ENCODE data around the gene SKP1. TPM values are rescaled to one million over a fixed set of nuclear protein-coding genes. Genes with fewer than 3 reads are reported as not detected.

Gene SKP1
- total RNA-seq, 1 experiment from 2014 or later: 245 TPM

- Histone ChIP-seq H3K79me2 (ENCODE audit: insufficient read depth, low read length) (no peaks in the 10 kb centered on the region), H3K36me3 (ENCODE audit: control insufficient read depth in 1 of 2, insufficient read depth in 2 of 2, low read length in 2 of 2) (no peaks in the 10 kb centered on the region), H3K4me2 (ENCODE audit: low read length) (no peak overlapping the region), H3K4me3 (replicated peaks in 1 of 2; ENCODE audit: low read depth in 1 of 2, low read length in 2 of 2) (no peak overlapping the region), H4K20me1 (ENCODE audit: insufficient read depth) (no peaks in the 10 kb centered on the region), H3K9me3 (ENCODE audit: control insufficient read depth in 1 of 2, insufficient read depth in 1 of 2, low read depth in 1 of 2, low read length in 2 of 2) (no peaks in the 10 kb centered on the region), H3K9me2 (ENCODE audit: insufficient read depth) (no peaks in the 10 kb centered on the region), H3K27me3 (ENCODE audit: insufficient read depth, low read length) (no peaks in the 10 kb centered on the region), H3K9ac (ENCODE audit: low read length) (no peak overlapping the region), H2AFZ (ENCODE audit: low read depth, low read length, poor library complexity, severe bottlenecking) (no peak overlapping the region), H3K4me1 (ENCODE audit: control insufficient read depth in 1 of 2, insufficient read depth in 2 of 2, low read length in 2 of 2) (no peaks in the 10 kb centered on the region), H3K27ac (ENCODE audit: low read depth, low read length) (no peak overlapping the region)
- intact Hi-C loops (cut with micrococcal nuclease): loop anchor here (1.0 to 10.0 kb wide), 3 partner anchors 43 to 400 kb away; partner anchors contain the start of gene PPP2CA
- ATAC-seq: peak; percentile 98
- CTCF ChIA-PET: interaction anchor here (1.3 to 4.2 kb wide), 3 partner anchors 104 to 107 kb away, joined by 6 to 25 read pairs (median 11); no protein-coding TSS in a partner anchor
- peak in 2 of 3 experiments; percentile 88 to 93; a peak in 4 of 6 replicates for TF ChIP-seq CTCF (IDR thresholded peaks at IDR 0.05 in 2 of 3, conservative IDR thresholded peaks at IDR 0.05 in 1 of 3; ENCODE audit: borderline replicate concordance in 1 of 3, insufficient read depth in 1 of 3, low read depth in 2 of 3, low read length in 2 of 3)
- TF ChIP-seq ZFX (IDR thresholded peaks at IDR 0.05): no peak
- POLR2A ChIA-PET: interaction anchor here (0.6 kb wide), 2 partner anchors 414 to 578 kb away, joined by 3 read pairs; no protein-coding TSS in a partner anchor
- DNase-seq (ENCODE audit: low read depth, low spot score): peak; percentile 48
- RAD21 ChIA-PET (ENCODE audit: low non-redundant PET in 1 of 2, low total read pairs in 2 of 2, uncharacterized antibody in 2 of 2, unreplicated experiment in 2 of 2): interaction anchor here (0.7 to 2.7 kb wide), 5 partner anchors 103 to 268 kb away, joined by 3 to 9 read pairs (median 4); no protein-coding TSS in a partner anchor
- BruUV-seq (replicated peaks): no TSS peak
These were observed 7.7 kb upstream of the SKP1 start for GRCh38 chr5:134184155-134185135.

GRCh38 chr5:134183481-134183880, 6.7 kb upstream of the SKP1 start:
- H3K4me2 ChIP-seq (ENCODE audit: low read length): no peak overlapping the region
- RAD21 ChIA-PET (ENCODE audit: low non-redundant PET in 1 of 2, low total read pairs in 2 of 2, uncharacterized antibody in 2 of 2, unreplicated experiment in 2 of 2): interaction anchor here in 1 of 2 experiments (0.8 kb wide), 1 partner anchor 106 kb away, joined by 4 read pairs; no protein-coding TSS in a partner anchor
- no peaks in the 10 kb centered on the region for H3K9me3 ChIP-seq (ENCODE audit: control insufficient read depth in 1 of 2, insufficient read depth in 1 of 2, low read depth in 1 of 2, low read length in 2 of 2)
- ATAC-seq (no peak), DNase-seq (ENCODE audit: low read depth, low spot score) (no peak)
- CTCF ChIA-PET: interaction anchor here (1.0 to 1.7 kb wide), 2 partner anchors 106 to 404 kb away, joined by 3 to 11 read pairs; no protein-coding TSS in a partner anchor
- H3K4me1 ChIP-seq (ENCODE audit: control insufficient read depth in 1 of 2, insufficient read depth in 2 of 2, low read length in 2 of 2): peaks cover 0 to under 1% of the 10 kb centered on the region in 2 experiments; a peak in 1 of 4 replicates
- POLR2A ChIA-PET: interaction anchor here (1.4 kb wide), 1 partner anchor 106 kb away, joined by 3 read pairs; no protein-coding TSS in a partner anchor
- H3K27ac ChIP-seq (ENCODE audit: low read depth, low read length): no peak overlapping the region
- intact Hi-C loops (cut with micrococcal nuclease): loop anchor here (5.0 to 10.0 kb wide), 2 partner anchors 44 to 401 kb away; partner anchors contain the start of gene PPP2CA
- H3K36me3 ChIP-seq (ENCODE audit: control insufficient read depth in 1 of 2, insufficient read depth in 2 of 2, low read length in 2 of 2): no peaks in the 10 kb centered on the region
- no peak overlapping the region for H3K9ac ChIP-seq (ENCODE audit: low read length)
- H4K20me1 ChIP-seq (ENCODE audit: insufficient read depth): no peaks in the 10 kb centered on the region
- no TSS peak for BruUV-seq (replicated peaks)
- H3K4me3 ChIP-seq (replicated peaks in 1 of 2; ENCODE audit: low read depth in 1 of 2, low read length in 2 of 2): no peak overlapping the region
- no peaks in the 10 kb centered on the region for H3K79me2 ChIP-seq (ENCODE audit: insufficient read depth, low read length)
- H3K9me2 ChIP-seq (ENCODE audit: insufficient read depth): no peaks in the 10 kb centered on the region
- H2AFZ ChIP-seq (ENCODE audit: low read depth, low read length, poor library complexity, severe bottlenecking): no peak overlapping the region
- H3K27me3 ChIP-seq (ENCODE audit: insufficient read depth, low read length): no peaks in the 10 kb centered on the region
- TF ChIP-seq REST (IDR thresholded peaks at IDR 0.05; ENCODE audit: low read depth) (no peak), EGR1 (IDR thresholded peaks at IDR 0.05; ENCODE audit: low read depth) (no peak), POLR2A (IDR thresholded peaks at IDR 0.05; ENCODE audit: borderline replicate concordance, extremely low read depth, insufficient read depth, insufficient read length) (no peak), RAD21 (IDR thresholded peaks at IDR 0.05; ENCODE audit: low read depth) (no peak), SIN3A (IDR thresholded peaks at IDR 0.05; ENCODE audit: low read depth) (no peak), ZFX (IDR thresholded peaks at IDR 0.05) (no peak), SRF (IDR thresholded peaks at IDR 0.05; ENCODE audit: low read depth) (no peak), CBX3 (IDR thresholded peaks at IDR 0.05; ENCODE audit: low read depth) (no peak), TCF7L2 (IDR thresholded peaks at IDR 0.05; ENCODE audit: borderline replicate concordance, extremely low read depth, insufficient read depth, insufficient read length) (no peak)
